HG03097 (cell line): ENCODE data around the gene MFSD6.
"Not testable (repeated sequence)": the region's sequence is repeated elsewhere in the genome, so short reads cannot be mapped to it uniquely, and the experiment has no call there.

ENCODE experiments used
- ATAC-seq: cut with Tn5 transposase; IDR thresholded peaks from one replicate; pipeline ENCODE4 v1.9.1; 2021; ENCODE audit not compliant: unreplicated experiment, low FRiP score

MFSD6 gene

GRCh38 chr2:190458352-190459107 is 50.4 kb downstream of the MFSD6 start:
- ATAC-seq = no peak

- no peak for ATAC-seq
Measured at GRCh38 chr2:190459881-190460280, 51.7 kb downstream of the MFSD6 start.

GRCh38 chr2:190460487-190460886 is 52.3 kb downstream of the MFSD6 start:
- ATAC-seq = no peak

GRCh38 chr2:190462181-190462580 is 54.0 kb downstream of the MFSD6 start:
- ATAC-seq = no peak

- no peak for ATAC-seq
Measured at GRCh38 chr2:190462611-190463010, 54.5 kb downstream of the MFSD6 start.

GRCh38 chr2:190465060-190465459 is 56.9 kb downstream of the MFSD6 start:
- ATAC-seq = no peak

- ATAC-seq = no peak
Measured at GRCh38 chr2:190466819-190467446, 58.8 kb downstream of the MFSD6 start.

- no peak for ATAC-seq
Measured at GRCh38 chr2:190467575-190468083, 59.5 kb downstream of the MFSD6 start.

- not testable (repeated sequence) for ATAC-seq
Measured at GRCh38 chr2:190468354-190468753, 60.2 kb downstream of the MFSD6 start.

- peak; percentile 72 for ATAC-seq
Measured at GRCh38 chr2:190468814-190469569, 60.8 kb downstream of the MFSD6 start.

GRCh38 chr2:190469771-190470170 is 61.6 kb downstream of the MFSD6 start:
- no peak for ATAC-seq

- ATAC-seq = no peak
Measured at GRCh38 chr2:190470256-190470826, 62.2 kb downstream of the MFSD6 start.

GRCh38 chr2:190477661-190478454 is 69.7 kb downstream of the MFSD6 start:
- ATAC-seq = no peak

- ATAC-seq = no peak
Measured at GRCh38 chr2:190478572-190479195, 70.5 kb downstream of the MFSD6 start.

GRCh38 chr2:190481339-190481738 is 73.2 kb downstream of the MFSD6 start:
- no peak for ATAC-seq

- no peak for ATAC-seq
Measured at GRCh38 chr2:190482451-190482850, 74.3 kb downstream of the MFSD6 start.

- no peak for ATAC-seq
Measured at GRCh38 chr2:190486037-190486623, 78.0 kb downstream of the MFSD6 start.

GRCh38 chr2:190488516-190489233 is 80.5 kb downstream of the MFSD6 start:
- ATAC-seq = no peak

GRCh38 chr2:190489475-190489874 is 81.3 kb downstream of the MFSD6 start:
- no peak for ATAC-seq
